GM12878 (cell line): ENCODE results near the gene SURF4.

ENCODE experiments used
- ETV6 ChIP-seq, 2 experiments: fragments of 450-650 bp in 1 of 2; IDR thresholded peaks in 1 of 2; conservative IDR thresholded peaks in 1 of 2; 2 replicates each; pipeline ENCODE4 v1.6.1; 2014; ENCODE audit warnings: antibody characterized with exemption in 1 of 2, borderline replicate concordance in 1 of 2, low read depth in 1 of 2, mild to moderate bottlenecking in 1 of 2, moderate library complexity in 1 of 2
- HDAC2 ChIP-seq: fragments of 200-600 bp; sonication (generic); IDR thresholded peaks from 2 replicates; pipeline ENCODE4 v1.6.1; 2017
- TF ChIP-seq, protein P1 (sequence below), 3 experiments: IDR thresholded peaks in 2 of 3; conservative IDR thresholded peaks in 1 of 3; 2 replicates each; pipeline ENCODE4 v1.5.1; 2011; ENCODE audit warnings: low read depth in 3 of 3, low read length in 3 of 3, mild to moderate bottlenecking in 3 of 3, control low read depth in 2 of 3, moderate library complexity in 2 of 3, inconsistent platforms in 1 of 3, mixed read lengths in 1 of 3; ENCODE audit not compliant: control insufficient read depth in 2 of 3, insufficient read depth in 1 of 3; ENCODE audit errors: extremely low read depth in 1 of 3

DNA sequence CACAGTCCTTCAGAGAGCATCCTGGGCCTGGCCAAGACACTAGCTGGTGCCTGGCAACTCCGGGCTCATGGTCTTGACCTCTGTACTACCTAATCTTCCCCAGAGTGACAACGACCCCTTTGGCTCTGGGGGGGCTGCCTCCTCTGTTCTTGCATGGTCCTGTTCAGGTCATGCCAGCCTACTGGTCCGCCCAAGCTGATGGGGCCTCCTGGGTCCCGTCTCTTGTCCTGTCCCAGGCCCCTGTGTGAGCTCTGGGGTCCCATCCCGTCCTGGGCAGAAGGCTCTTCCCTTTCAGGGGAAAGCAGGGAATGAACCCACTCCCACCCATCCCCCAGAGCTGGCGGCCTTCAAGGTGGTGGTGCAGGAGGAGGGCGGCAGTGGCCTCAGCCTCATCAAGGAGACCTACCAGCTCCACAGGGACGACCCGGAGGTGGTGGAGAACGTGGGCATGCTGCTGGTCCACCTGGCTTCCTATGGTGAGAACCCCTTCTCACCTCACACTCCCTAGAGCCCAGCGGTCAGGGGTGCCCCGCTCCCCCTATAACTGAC is 28.7 kb upstream of the SURF4 start:
- TF ChIP-seq, protein P1, sequence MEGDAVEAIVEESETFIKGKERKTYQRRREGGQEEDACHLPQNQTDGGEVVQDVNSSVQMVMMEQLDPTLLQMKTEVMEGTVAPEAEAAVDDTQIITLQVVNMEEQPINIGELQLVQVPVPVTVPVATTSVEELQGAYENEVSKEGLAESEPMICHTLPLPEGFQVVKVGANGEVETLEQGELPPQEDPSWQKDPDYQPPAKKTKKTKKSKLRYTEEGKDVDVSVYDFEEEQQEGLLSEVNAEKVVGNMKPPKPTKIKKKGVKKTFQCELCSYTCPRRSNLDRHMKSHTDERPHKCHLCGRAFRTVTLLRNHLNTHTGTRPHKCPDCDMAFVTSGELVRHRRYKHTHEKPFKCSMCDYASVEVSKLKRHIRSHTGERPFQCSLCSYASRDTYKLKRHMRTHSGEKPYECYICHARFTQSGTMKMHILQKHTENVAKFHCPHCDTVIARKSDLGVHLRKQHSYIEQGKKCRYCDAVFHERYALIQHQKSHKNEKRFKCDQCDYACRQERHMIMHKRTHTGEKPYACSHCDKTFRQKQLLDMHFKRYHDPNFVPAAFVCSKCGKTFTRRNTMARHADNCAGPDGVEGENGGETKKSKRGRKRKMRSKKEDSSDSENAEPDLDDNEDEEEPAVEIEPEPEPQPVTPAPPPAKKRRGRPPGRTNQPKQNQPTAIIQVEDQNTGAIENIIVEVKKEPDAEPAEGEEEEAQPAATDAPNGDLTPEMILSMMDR (IDR thresholded peaks at IDR 0.05 in 2 of 3, conservative IDR thresholded peaks at IDR 0.05 in 1 of 3; ENCODE audit: control insufficient read depth in 2 of 3, extremely low read depth in 1 of 3, insufficient read depth in 1 of 3, low read depth in 3 of 3, low read length in 3 of 3) = no peak
- TF ChIP-seq ETV6 (conservative IDR thresholded peaks at IDR 0.05 in 1 of 2, IDR thresholded peaks at IDR 0.05 in 1 of 2; ENCODE audit: borderline replicate concordance in 1 of 2, low read depth in 1 of 2) (no peak), HDAC2 (no peak)
